AG04449 (cell line): ENCODE results near the gene KIAA1755.

Source experiments
- CTCF ChIA-PET: fragments of 350-600 bp; formaldehyde crosslinking; extraction: SDS; loops from one replicate; lab custom pipeline; 2021; ENCODE audit warnings: antibody characterized with exemption; lab: Yijun Ruan, JAX
- POLR2A ChIA-PET: fragments of 400-600, 350-600 bp; formaldehyde crosslinking; extraction: SDS; loops from one replicate; lab custom pipeline; 2020; ENCODE audit warnings: antibody characterized with exemption, inconsistent platforms; lab: Yijun Ruan, JAX
- DNase-seq: peaks from one replicate; pipeline ENCODE4 v3.0.0-alpha.2; 2010; ENCODE audit warnings: low read depth, low spot score
- H3K4me3 ChIP-seq: 2 replicates; pipeline ENCODE4 v1.5.1; 2011; ENCODE audit warnings: low read depth, mild to moderate bottlenecking, control low read depth, low read length
- TF ChIP-seq, protein P1 (sequence below): IDR thresholded peaks from one replicate; pipeline ENCODE4 v1.5.1; 2011; ENCODE audit warnings: mild to moderate bottlenecking, moderate library complexity, low read length, control low read depth, inconsistent platforms; ENCODE audit not compliant: insufficient read depth; ENCODE audit errors: missing control alignments

The KIAA1755 gene

GRCh38 chr20:38222231-38222922 lies 38.2 kb downstream of the KIAA1755 start:
- ChIA-PET POLR2A (no interaction called here), CTCF (interaction anchor here (0.8 to 21.1 kb wide), 66 partner anchors 10 to 704 kb away, joined by 3 to 1143 read pairs (median 5); partner anchors contain the start of genes BPI, RPRD1B, TGM2 and TTI1)
- no peak overlapping the region for H3K4me3 ChIP-seq
- TF ChIP-seq, protein P1, sequence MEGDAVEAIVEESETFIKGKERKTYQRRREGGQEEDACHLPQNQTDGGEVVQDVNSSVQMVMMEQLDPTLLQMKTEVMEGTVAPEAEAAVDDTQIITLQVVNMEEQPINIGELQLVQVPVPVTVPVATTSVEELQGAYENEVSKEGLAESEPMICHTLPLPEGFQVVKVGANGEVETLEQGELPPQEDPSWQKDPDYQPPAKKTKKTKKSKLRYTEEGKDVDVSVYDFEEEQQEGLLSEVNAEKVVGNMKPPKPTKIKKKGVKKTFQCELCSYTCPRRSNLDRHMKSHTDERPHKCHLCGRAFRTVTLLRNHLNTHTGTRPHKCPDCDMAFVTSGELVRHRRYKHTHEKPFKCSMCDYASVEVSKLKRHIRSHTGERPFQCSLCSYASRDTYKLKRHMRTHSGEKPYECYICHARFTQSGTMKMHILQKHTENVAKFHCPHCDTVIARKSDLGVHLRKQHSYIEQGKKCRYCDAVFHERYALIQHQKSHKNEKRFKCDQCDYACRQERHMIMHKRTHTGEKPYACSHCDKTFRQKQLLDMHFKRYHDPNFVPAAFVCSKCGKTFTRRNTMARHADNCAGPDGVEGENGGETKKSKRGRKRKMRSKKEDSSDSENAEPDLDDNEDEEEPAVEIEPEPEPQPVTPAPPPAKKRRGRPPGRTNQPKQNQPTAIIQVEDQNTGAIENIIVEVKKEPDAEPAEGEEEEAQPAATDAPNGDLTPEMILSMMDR, result peak; percentile 94
- DNase-seq, result no peak

DNA sequence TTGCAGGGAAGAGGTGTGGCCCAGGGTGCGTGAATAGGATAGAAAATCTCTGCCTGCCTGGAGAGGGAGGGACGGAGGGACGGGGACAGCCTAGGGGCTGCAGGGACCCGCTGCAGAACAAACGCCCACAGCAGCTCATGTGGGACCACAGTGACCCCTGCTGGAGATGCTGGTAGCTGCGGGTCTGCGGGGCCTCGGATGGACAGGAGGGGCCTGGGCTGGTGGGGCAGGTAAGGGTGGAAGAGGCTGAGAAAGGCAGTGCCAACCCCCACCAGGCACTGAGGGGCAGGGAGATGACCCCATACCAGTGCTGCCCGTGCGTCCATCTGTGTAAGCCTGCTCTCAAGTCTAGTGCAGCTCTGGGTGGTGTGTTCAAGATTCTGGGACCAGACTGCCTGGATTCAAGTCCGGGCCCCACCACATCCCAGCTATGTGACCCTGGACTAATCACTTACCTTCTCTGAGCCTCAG lies 39.4 kb downstream of the KIAA1755 start:
- ChIA-PET CTCF (interaction anchor here (0.6 to 21.1 kb wide), 84 partner anchors 11 to 703 kb away, joined by 3 to 1143 read pairs (median 5); partner anchors contain the start of genes BPI, RPRD1B, TGM2 and TTI1), POLR2A (interaction anchor here (0.7 to 1.2 kb wide), 3 partner anchors 20 to 162 kb away, joined by 3 read pairs; no protein-coding TSS in a partner anchor)
- no peak for DNase-seq
- H3K4me3 ChIP-seq, result peak overlapping the region; percentile 36
- TF ChIP-seq, protein P1, result peak; percentile 97

DNA sequence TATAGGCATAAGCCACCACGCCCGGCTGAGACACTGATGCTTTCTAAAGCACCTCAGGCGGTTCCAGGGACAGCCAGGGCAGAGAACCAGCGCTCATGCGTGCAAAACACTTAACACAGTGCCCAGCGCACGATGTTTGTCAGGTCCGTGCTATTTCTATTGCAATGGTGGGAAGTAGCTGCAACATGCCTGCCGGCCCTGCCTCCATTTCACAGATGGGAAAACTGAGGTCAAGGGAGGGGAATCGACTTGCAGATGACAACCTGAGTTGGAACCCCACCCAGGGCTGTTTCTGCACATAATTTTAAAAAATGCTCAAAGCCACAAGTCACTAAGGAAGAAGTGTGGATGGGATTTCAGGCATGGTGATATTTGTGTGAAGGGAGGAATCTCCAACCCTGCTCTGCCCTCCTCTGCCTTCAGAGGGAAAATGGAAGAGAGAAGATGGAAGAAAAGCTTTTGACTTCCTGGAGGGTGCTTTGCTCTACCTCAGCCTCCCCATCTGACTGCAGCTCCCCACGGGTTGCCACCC lies 39.9 kb downstream of the KIAA1755 start:
- ChIA-PET POLR2A (interaction anchor here (0.7 to 1.2 kb wide), 3 partner anchors 19 to 162 kb away, joined by 3 read pairs; no protein-coding TSS in a partner anchor), CTCF (interaction anchor here (0.7 to 21.1 kb wide), 67 partner anchors 11 to 703 kb away, joined by 3 to 1143 read pairs (median 5); partner anchors contain the start of genes BPI, RPRD1B, TGM2 and TTI1)
- no peak for DNase-seq
- H3K4me3 ChIP-seq, result peak overlapping the region; percentile 36
- TF ChIP-seq, protein P1, result no peak

- TF ChIP-seq, protein P1, result no peak
- no peak for DNase-seq
- CTCF ChIA-PET, result interaction anchor here (0.6 to 21.1 kb wide), 23 partner anchors 13 to 964 kb away, joined by 3 to 1143 read pairs (median 17); partner anchors contain the start of genes RPRD1B, TGM2 and TTI1
- POLR2A ChIA-PET, result interaction anchor here (0.6 to 1.5 kb wide), 2 partner anchors 135 to 162 kb away, joined by 3 read pairs; no protein-coding TSS in a partner anchor
- H3K4me3 ChIP-seq, result no peak overlapping the region
Observed at GRCh38 chr20:38219006-38219950, 41.3 kb downstream of the KIAA1755 start.

- TF ChIP-seq, protein P1, result no peak
- ChIA-PET POLR2A (interaction anchor here (0.9 to 1.7 kb wide), 3 partner anchors 52 to 145 kb away, joined by 3 to 8 read pairs (median 3); no protein-coding TSS in a partner anchor), CTCF (interaction anchor here (0.7 to 21.1 kb wide), 11 partner anchors 9 to 655 kb away, joined by 3 to 1143 read pairs (median 97); partner anchors contain the start of genes BPI and TGM2)
- DNase-seq, result no peak
- no peak overlapping the region for H3K4me3 ChIP-seq
Observed at GRCh38 chr20:38218566-38218885, 42.0 kb downstream of the KIAA1755 start.
